Measurements from ENCODE around the gene FLT3. TPM values are rescaled to one million over a fixed set of nuclear protein-coding genes. Genes with fewer than 3 reads are reported as not detected.
"Not testable (repeated sequence)": the region's sequence is repeated elsewhere in the genome, so short reads cannot be mapped to it uniquely, and the experiment has no call there.

Gene FLT3
- not detected for total RNA-seq

DNA sequence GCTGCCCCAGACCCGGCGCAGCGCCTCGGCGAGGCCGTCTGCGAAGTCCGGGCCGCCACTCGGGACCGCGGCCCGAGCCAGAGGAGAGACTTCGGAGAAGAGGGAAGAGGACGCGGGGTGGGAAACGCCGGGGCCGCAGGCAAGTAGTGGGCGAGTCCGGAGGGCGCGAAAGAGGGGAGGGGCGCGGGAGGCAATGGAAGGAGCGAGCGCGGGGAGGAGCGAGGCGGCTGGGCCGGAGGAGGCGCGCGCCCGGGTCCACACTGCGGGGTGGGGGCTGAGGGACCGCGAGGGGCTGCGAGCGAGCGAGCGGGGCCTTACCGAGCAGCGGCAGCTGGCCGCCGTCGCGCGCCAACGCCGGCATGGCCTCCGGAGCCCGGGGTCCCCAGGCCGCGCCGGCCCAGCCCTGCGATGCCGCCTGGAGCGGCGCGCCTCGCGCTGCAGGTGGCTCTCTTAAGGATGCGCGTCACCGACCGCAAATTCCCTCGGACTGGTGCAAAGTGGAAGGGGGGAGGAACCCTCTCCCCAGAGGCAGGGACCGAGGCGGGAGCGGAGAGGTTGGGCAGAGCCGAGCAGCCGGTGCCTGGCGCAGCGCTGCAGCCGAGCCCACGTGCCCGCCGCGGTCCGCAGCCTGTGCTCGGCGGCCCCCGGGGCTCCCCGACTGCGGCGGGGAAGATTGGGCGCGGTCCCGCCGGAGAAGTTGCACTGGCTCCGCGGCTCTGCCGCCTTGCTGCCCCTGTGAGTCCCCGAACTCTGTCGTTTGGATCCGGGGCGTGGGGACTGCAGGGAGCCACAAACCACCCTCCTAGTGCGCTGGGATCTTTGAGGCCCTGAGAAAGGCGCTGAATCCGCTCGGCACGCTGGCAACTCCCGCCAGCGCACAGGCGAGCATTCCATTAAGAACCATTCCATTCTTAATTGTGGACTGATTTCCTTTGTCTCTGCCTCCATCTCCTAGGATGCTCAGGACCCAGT, at the start of gene FLT3:
Gene FLT3, minus strand, starts transcription at position 427 of the 972 bp plus-strand sequence. Its CDS starts 66 bp downstream, at position 361.
- H3K27ac ChIP-seq: no peak within 1 kb of the TSS
- H3K9me3 ChIP-seq: no peaks in the 10 kb centered on the region
- H3K36me3 ChIP-seq: no peaks in the 10 kb centered on the region
- DNase-seq (ENCODE audit: extremely low spot score in 2 of 2): no peak
- intact Hi-C loops (cut with DNase I): no loop called here
- H3K27me3 ChIP-seq: no peaks in the 10 kb centered on the region
- TF ChIP-seq POLR2AphosphoS5 (IDR thresholded peaks at IDR 0.05; ENCODE audit: insufficient read depth in 1 of 2, low read depth in 1 of 2) (no peak), POLR2A (IDR thresholded peaks at IDR 0.05) (no peak)
- TF ChIP-seq, protein P1, sequence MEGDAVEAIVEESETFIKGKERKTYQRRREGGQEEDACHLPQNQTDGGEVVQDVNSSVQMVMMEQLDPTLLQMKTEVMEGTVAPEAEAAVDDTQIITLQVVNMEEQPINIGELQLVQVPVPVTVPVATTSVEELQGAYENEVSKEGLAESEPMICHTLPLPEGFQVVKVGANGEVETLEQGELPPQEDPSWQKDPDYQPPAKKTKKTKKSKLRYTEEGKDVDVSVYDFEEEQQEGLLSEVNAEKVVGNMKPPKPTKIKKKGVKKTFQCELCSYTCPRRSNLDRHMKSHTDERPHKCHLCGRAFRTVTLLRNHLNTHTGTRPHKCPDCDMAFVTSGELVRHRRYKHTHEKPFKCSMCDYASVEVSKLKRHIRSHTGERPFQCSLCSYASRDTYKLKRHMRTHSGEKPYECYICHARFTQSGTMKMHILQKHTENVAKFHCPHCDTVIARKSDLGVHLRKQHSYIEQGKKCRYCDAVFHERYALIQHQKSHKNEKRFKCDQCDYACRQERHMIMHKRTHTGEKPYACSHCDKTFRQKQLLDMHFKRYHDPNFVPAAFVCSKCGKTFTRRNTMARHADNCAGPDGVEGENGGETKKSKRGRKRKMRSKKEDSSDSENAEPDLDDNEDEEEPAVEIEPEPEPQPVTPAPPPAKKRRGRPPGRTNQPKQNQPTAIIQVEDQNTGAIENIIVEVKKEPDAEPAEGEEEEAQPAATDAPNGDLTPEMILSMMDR (IDR thresholded peaks at IDR 0.05): no peak
- peak within 1 kb of the TSS; percentile 14 to 33 for H3K4me3 ChIP-seq
- H3K4me1 ChIP-seq: peaks cover 13% of the 10 kb centered on the region

DNA sequence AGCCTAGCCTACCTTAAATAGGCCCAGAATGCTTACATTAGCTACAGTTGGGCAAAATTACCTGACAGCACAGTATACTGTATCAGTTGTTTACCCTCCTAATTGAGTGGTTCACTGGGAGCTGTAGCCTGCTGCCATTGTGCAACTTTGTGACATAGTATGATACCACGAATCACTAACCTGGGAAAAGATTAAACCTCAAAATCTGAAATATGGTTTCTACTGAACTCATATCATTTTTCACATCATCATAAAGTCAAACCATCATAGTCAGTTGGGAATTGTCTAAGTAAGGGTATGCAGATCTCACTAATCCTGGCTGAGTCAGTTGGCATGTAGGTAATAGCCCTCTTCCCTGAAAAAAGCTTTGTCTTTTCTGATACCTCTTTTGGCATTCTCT, 47.1 kb upstream of the FLT3 start:
- Histone ChIP-seq H3K9me3 (no peaks in the 10 kb centered on the region), H3K27me3 (no peaks in the 10 kb centered on the region), H3K4me3 (no peak overlapping the region), H3K36me3 (no peaks in the 10 kb centered on the region), H3K4me1 (peaks cover 47% of the 10 kb centered on the region), H3K27ac (no peak overlapping the region)
- no peak for TF ChIP-seq POLR2A (IDR thresholded peaks at IDR 0.05)
- TF ChIP-seq, protein P1 (IDR thresholded peaks at IDR 0.05): no peak
- intact Hi-C loops (cut with DNase I): no loop called here
- DNase-seq (ENCODE audit: extremely low spot score in 2 of 2): no peak

GRCh38 chr13:28145049-28145448, 44.7 kb upstream of the FLT3 start:
- H3K4me3 ChIP-seq: no peak overlapping the region
- H3K9me3 ChIP-seq: no peaks in the 10 kb centered on the region
- H3K27me3 ChIP-seq: no peaks in the 10 kb centered on the region
- intact Hi-C loops (cut with DNase I): no loop called here
- H3K27ac ChIP-seq: no peak overlapping the region
- DNase-seq (ENCODE audit: extremely low spot score in 2 of 2): no peak
- H3K4me1 ChIP-seq: peaks cover 60% of the 10 kb centered on the region
- no peaks in the 10 kb centered on the region for H3K36me3 ChIP-seq
- no peak for TF ChIP-seq POLR2A (IDR thresholded peaks at IDR 0.05)
- TF ChIP-seq, protein P1 (IDR thresholded peaks at IDR 0.05): no peak
- TF ChIP-seq POLR2AphosphoS5 (IDR thresholded peaks at IDR 0.05; ENCODE audit: insufficient read depth in 1 of 2, low read depth in 1 of 2): no peak

- H3K4me3 ChIP-seq; H3K9me3 ChIP-seq; intact Hi-C loops (cut with DNase I); H3K36me3 ChIP-seq; H3K27me3 ChIP-seq; DNase-seq (ENCODE audit: extremely low spot score in 2 of 2); H3K27ac ChIP-seq: not testable (repeated sequence)
- peaks cover 45% of the 10 kb centered on the region for H3K4me1 ChIP-seq
Observed at GRCh38 chr13:28141542-28141941, 41.2 kb upstream of the FLT3 start.

DNA sequence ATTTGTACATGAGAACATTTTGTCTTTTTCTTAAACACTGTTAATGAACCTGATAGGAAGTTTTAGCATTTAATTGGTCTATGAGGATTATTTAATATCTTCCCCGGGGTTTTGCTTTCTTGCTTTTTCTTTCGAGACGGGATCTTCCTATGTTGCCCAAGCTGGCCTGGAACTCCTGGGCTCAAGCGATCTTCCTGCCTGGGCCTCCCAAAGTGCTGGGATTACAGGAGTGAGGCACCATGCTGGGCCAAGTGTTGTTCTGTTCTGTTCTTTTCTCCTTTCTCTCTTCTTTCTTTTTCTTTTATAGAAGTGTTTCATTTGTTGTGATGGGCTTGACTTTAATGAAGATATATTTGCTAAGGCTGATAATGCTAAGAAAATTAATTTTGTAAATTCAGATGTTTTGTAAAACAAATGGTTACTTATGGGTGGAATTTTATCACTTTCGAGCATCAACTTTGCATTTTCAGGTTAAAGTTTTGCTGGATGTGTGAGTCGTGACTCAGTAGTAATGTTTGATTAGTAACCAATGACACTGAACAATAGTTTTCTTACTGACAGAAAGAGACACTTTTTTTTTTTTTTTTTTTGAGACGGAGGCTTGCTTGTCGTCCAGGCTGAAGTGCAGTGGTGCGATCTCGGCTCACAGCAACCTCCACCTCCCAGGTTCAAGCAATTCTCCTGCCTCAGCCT, 40.2 kb upstream of the FLT3 start:
- no peak overlapping the region for H3K27ac ChIP-seq
- DNase-seq (ENCODE audit: extremely low spot score in 2 of 2): no peak
- peak overlapping the region; percentile 73 to 99 for H3K4me3 ChIP-seq
- H3K9me3 ChIP-seq: no peaks in the 10 kb centered on the region
- intact Hi-C loops (cut with DNase I): no loop called here
- TF ChIP-seq, protein P1 (IDR thresholded peaks at IDR 0.05): no peak
- TF ChIP-seq POLR2A (IDR thresholded peaks at IDR 0.05) (no peak), POLR2AphosphoS5 (IDR thresholded peaks at IDR 0.05; ENCODE audit: insufficient read depth in 1 of 2, low read depth in 1 of 2) (no peak)
- H3K4me1 ChIP-seq: peaks cover 43% of the 10 kb centered on the region
- no peaks in the 10 kb centered on the region for H3K36me3 ChIP-seq
- H3K27me3 ChIP-seq: no peaks in the 10 kb centered on the region
